Neuronal stem cell (in vitro differentiated cells): Measurements from ENCODE around the gene NECTIN1.

Source experiments
- DNase-seq: peaks from one replicate; pipeline ENCODE4 v3.0.0-alpha.2; 2013; ENCODE audit warnings: low spot score
- H2AFZ ChIP-seq: one replicate; pipeline ENCODE4 v1.6.1; 2013; ENCODE audit warnings: mild to moderate bottlenecking, low read length, inconsistent platforms
- H2AK5ac ChIP-seq: 2 replicates; pipeline ENCODE4 v1.6.1; 2013; ENCODE audit warnings: low read depth, mild to moderate bottlenecking, inconsistent platforms, low read length, moderate library complexity, mixed read lengths
- H2BK120ac ChIP-seq: 2 replicates; pipeline ENCODE4 v1.6.1; 2013; ENCODE audit warnings: low read depth, mild to moderate bottlenecking, inconsistent platforms, low read length, moderate library complexity, mixed read lengths
- H2BK12ac ChIP-seq: one replicate; pipeline ENCODE4 v1.6.1; 2013; ENCODE audit warnings: low read length, inconsistent platforms
- H2BK15ac ChIP-seq: 2 replicates; pipeline ENCODE4 v1.6.1; 2013; ENCODE audit warnings: mild to moderate bottlenecking, low read length, inconsistent platforms, mixed read lengths
- H2BK5ac ChIP-seq: one replicate; pipeline ENCODE4 v1.6.1; 2013; ENCODE audit warnings: inconsistent platforms, mild to moderate bottlenecking, low read length, moderate library complexity
- H3K14ac ChIP-seq: one replicate; pipeline ENCODE4 v1.6.1; 2013; ENCODE audit warnings: low read length, inconsistent platforms
- H3K18ac ChIP-seq: 2 replicates; pipeline ENCODE4 v1.6.1; 2013; ENCODE audit warnings: low read length, inconsistent platforms
- H3K23ac ChIP-seq: 2 replicates; pipeline ENCODE4 v1.6.1; 2013; ENCODE audit warnings: low read depth, mild to moderate bottlenecking, mixed read lengths, low read length, inconsistent platforms; ENCODE audit not compliant: poor library complexity
- H3K27ac ChIP-seq: replicated peaks from 3 replicates; pipeline ENCODE4 v1.5.1; 2013; ENCODE audit warnings: low read length, inconsistent platforms
- H3K27me3 ChIP-seq, 3 experiments: 2 replicates each; pipeline ENCODE4 v1.6.1; 2013; ENCODE audit warnings: low read length in 3 of 3, mild to moderate bottlenecking in 2 of 3, inconsistent platforms in 1 of 3, low read depth in 1 of 3, mixed read lengths in 1 of 3, moderate library complexity in 1 of 3; ENCODE audit not compliant: control insufficient read depth in 3 of 3, insufficient read depth in 3 of 3
- H3K36me3 ChIP-seq, 2 donors: replicated peaks in 1 of 2; 2 replicates each; pipeline ENCODE4 v1.6.1; 2013; ENCODE audit warnings: low read length in 2 of 2; ENCODE audit not compliant: control insufficient read depth in 2 of 2, insufficient read depth in 2 of 2
- H3K4ac ChIP-seq: 2 replicates; pipeline ENCODE4 v1.6.1; 2013; ENCODE audit warnings: inconsistent platforms, mild to moderate bottlenecking, low read length, moderate library complexity
- H3K4me1 ChIP-seq, 2 donors: 1 replicate in 1 of 2; 2 replicates in 1 of 2; pipeline ENCODE4 v1.6.1; 2013; ENCODE audit warnings: low read length in 2 of 2, low read depth in 1 of 2; ENCODE audit not compliant: control insufficient read depth in 2 of 2, insufficient read depth in 1 of 2
- H3K4me2 ChIP-seq: one replicate; pipeline ENCODE4 v1.6.1; 2013; ENCODE audit warnings: mild to moderate bottlenecking, low read length, inconsistent platforms; ENCODE audit not compliant: insufficient read depth, poor library complexity, severe bottlenecking
- H3K4me3 ChIP-seq, 2 donors: 2 replicates each; pipeline ENCODE4 v1.5.1; 2013; ENCODE audit warnings: low read length in 2 of 2, mild to moderate bottlenecking in 2 of 2, inconsistent platforms in 1 of 2, moderate library complexity in 1 of 2
- H3K79me1 ChIP-seq: one replicate; pipeline ENCODE4 v1.6.1; 2013; ENCODE audit warnings: low read depth, mild to moderate bottlenecking, inconsistent platforms, low read length, moderate library complexity
- H3K9ac ChIP-seq: one replicate; pipeline ENCODE4 v1.6.1; 2013; ENCODE audit warnings: mild to moderate bottlenecking, low read depth, low read length, inconsistent platforms; ENCODE audit not compliant: poor library complexity
- H3K9me3 ChIP-seq, 2 donors: replicated peaks in 1 of 2; 2 replicates each; pipeline versions ENCODE3 to v1.6.1; 2013; ENCODE audit warnings: low read length in 2 of 2, mild to moderate bottlenecking in 2 of 2, inconsistent platforms in 1 of 2, low read depth in 1 of 2, mixed read lengths in 1 of 2, moderate library complexity in 1 of 2; ENCODE audit not compliant: control insufficient read depth in 2 of 2, insufficient read depth in 1 of 2
- H4K8ac ChIP-seq: one replicate; pipeline ENCODE4 v1.6.1; 2013; ENCODE audit warnings: low read depth, mild to moderate bottlenecking, inconsistent platforms, low read length, moderate library complexity
- H4K91ac ChIP-seq: one replicate; pipeline ENCODE4 v1.6.1; 2013; ENCODE audit warnings: low read length, low read depth, mild to moderate bottlenecking, inconsistent platforms; ENCODE audit not compliant: poor library complexity
- WGBS, 2 donors: extraction: QIAGEN DNeasy Blood & Tissue Kit; methylation state at CpG; one replicate each; pipeline ENCODE4 v1.1.7; 2013; ENCODE audit warnings: missing lambda C conversion rate in 2 of 2, mixed read lengths in 1 of 2; ENCODE audit not compliant: insufficient read length in 2 of 2, insufficient replicate concordance in 1 of 2; ENCODE audit errors: extremely low coverage in 2 of 2; 5-methylcytosine and 5-hydroxymethylcytosine counted together

Gene NECTIN1

GRCh38 chr11:119651802-119652584 is 77.0 kb downstream of the NECTIN1 start:
- H3K18ac ChIP-seq, result peak overlapping the region; percentile 29
- no peak overlapping the region for H3K27ac ChIP-seq
- no peak overlapping the region for H4K91ac ChIP-seq
- no peaks in the 10 kb centered on the region for H3K36me3 ChIP-seq
- H2AK5ac ChIP-seq, result peak overlapping the region; percentile 32
- no peak overlapping the region for H3K4me3 ChIP-seq
- H3K79me1 ChIP-seq, result no peaks in the 10 kb centered on the region
- H3K14ac ChIP-seq, result no peak overlapping the region
- H2BK120ac ChIP-seq, result no peak overlapping the region
- no peak overlapping the region for H3K4me2 ChIP-seq
- WGBS, 2 donors, result no CpG with 5 or more reads among the region's 12 CpGs
- H4K8ac ChIP-seq, result no peak overlapping the region
- DNase-seq, result no peak
- H3K9ac ChIP-seq, result no peak overlapping the region
- no peak overlapping the region for H2BK12ac ChIP-seq
- peaks cover 4 to 7% of the 10 kb centered on the region in 2 donors for H3K4me1 ChIP-seq
- no peak overlapping the region for H3K4ac ChIP-seq
- H2BK15ac ChIP-seq, result no peak overlapping the region
- peak overlapping the region; percentile 45 for H2AFZ ChIP-seq
- no peaks in the 10 kb centered on the region for H3K9me3 ChIP-seq
- H2BK5ac ChIP-seq, result no peak overlapping the region
- H3K23ac ChIP-seq, result no peak overlapping the region
- no peaks in the 10 kb centered on the region for H3K27me3 ChIP-seq

- H3K4me3 ChIP-seq, result no peak overlapping the region
- H2AK5ac ChIP-seq, result no peak overlapping the region
- no peaks in the 10 kb centered on the region for H3K79me1 ChIP-seq
- H4K91ac ChIP-seq, result no peak overlapping the region
- no peak overlapping the region for H2BK12ac ChIP-seq
- no peak overlapping the region for H3K4me2 ChIP-seq
- H3K9me3 ChIP-seq, result no peaks in the 10 kb centered on the region
- no peak overlapping the region for H2BK15ac ChIP-seq
- no peak overlapping the region for H2BK5ac ChIP-seq
- no peak overlapping the region for H2AFZ ChIP-seq
- H3K23ac ChIP-seq, result no peak overlapping the region
- no peak overlapping the region for H3K18ac ChIP-seq
- no peak for DNase-seq
- H3K27ac ChIP-seq, result no peak overlapping the region
- peaks cover 4 to 7% of the 10 kb centered on the region in 2 donors for H3K4me1 ChIP-seq
- H3K36me3 ChIP-seq, result no peaks in the 10 kb centered on the region
- H3K9ac ChIP-seq, result no peak overlapping the region
- H3K27me3 ChIP-seq, result peaks cover 0 to 10% (median 0%) of the 10 kb centered on the region in 3 experiments
- H3K14ac ChIP-seq, result no peak overlapping the region
- H4K8ac ChIP-seq, result no peak overlapping the region
- H2BK120ac ChIP-seq, result no peak overlapping the region
- no CpG with 5 or more reads among the region's 6 CpGs for WGBS, 2 donors
- H3K4ac ChIP-seq, result no peak overlapping the region
These were observed 78.7 kb downstream of the NECTIN1 start for GRCh38 chr11:119650251-119650650.

- H3K27ac ChIP-seq, result no peak overlapping the region
- no peak overlapping the region for H2BK12ac ChIP-seq
- H3K9me3 ChIP-seq, result no peaks in the 10 kb centered on the region
- H2BK5ac ChIP-seq, result no peak overlapping the region
- no peak for DNase-seq
- H3K4me1 ChIP-seq, result peaks cover 3 to 7% of the 10 kb centered on the region in 2 donors
- no peak overlapping the region for H3K4ac ChIP-seq
- H4K8ac ChIP-seq, result no peak overlapping the region
- no peak overlapping the region for H3K14ac ChIP-seq
- no peak overlapping the region for H2BK120ac ChIP-seq
- peak overlapping the region; percentile 65 for H3K18ac ChIP-seq
- H2AFZ ChIP-seq, result no peak overlapping the region
- no peaks in the 10 kb centered on the region for H3K79me1 ChIP-seq
- H3K4me3 ChIP-seq, result no peak overlapping the region
- H2BK15ac ChIP-seq, result no peak overlapping the region
- peak overlapping the region; percentile 50 for H3K9ac ChIP-seq
- no peaks in the 10 kb centered on the region for H3K36me3 ChIP-seq
- H3K27me3 ChIP-seq, result peaks cover 0 to 24% (median 0%) of the 10 kb centered on the region in 3 experiments
- H2AK5ac ChIP-seq, result no peak overlapping the region
- H3K4me2 ChIP-seq, result no peak overlapping the region
- no CpG with 5 or more reads among the region's 3 CpGs for WGBS, 2 donors
- H3K23ac ChIP-seq, result no peak overlapping the region
- no peak overlapping the region for H4K91ac ChIP-seq
These were observed 81.7 kb downstream of the NECTIN1 start for GRCh38 chr11:119647254-119647653.

- no peak overlapping the region for H2AFZ ChIP-seq
- H3K18ac ChIP-seq, result no peak overlapping the region
- H3K4ac ChIP-seq, result no peak overlapping the region
- no peaks in the 10 kb centered on the region for H3K9me3 ChIP-seq
- no CpG with 5 or more reads among the region's 5 CpGs for WGBS, 2 donors
- no peak for DNase-seq
- no peak overlapping the region for H3K4me3 ChIP-seq
- H3K14ac ChIP-seq, result no peak overlapping the region
- no peak overlapping the region for H4K8ac ChIP-seq
- no peak overlapping the region for H3K4me2 ChIP-seq
- no peak overlapping the region for H2BK12ac ChIP-seq
- H3K23ac ChIP-seq, result no peak overlapping the region
- no peaks in the 10 kb centered on the region for H3K36me3 ChIP-seq
- peaks cover 0 to 36% (median 0%) of the 10 kb centered on the region in 3 experiments for H3K27me3 ChIP-seq
- H2BK15ac ChIP-seq, result no peak overlapping the region
- H3K27ac ChIP-seq, result no peak overlapping the region
- H2BK5ac ChIP-seq, result no peak overlapping the region
- no peak overlapping the region for H4K91ac ChIP-seq
- no peak overlapping the region for H2AK5ac ChIP-seq
- H2BK120ac ChIP-seq, result no peak overlapping the region
- no peak overlapping the region for H3K9ac ChIP-seq
- H3K4me1 ChIP-seq, result peaks cover 0 to 9% of the 10 kb centered on the region in 2 donors
- no peaks in the 10 kb centered on the region for H3K79me1 ChIP-seq
These were observed 84.0 kb downstream of the NECTIN1 start for GRCh38 chr11:119645018-119645417.
